ENCODE measurements around the gene PIGBOS1. TPM values are rescaled to one million over a fixed set of nuclear protein-coding genes. Genes with fewer than 3 reads are reported as not detected.

The PIGBOS1 gene
- total RNA-seq, 1 experiment from 2014 or later: 13.0 TPM

DNA sequence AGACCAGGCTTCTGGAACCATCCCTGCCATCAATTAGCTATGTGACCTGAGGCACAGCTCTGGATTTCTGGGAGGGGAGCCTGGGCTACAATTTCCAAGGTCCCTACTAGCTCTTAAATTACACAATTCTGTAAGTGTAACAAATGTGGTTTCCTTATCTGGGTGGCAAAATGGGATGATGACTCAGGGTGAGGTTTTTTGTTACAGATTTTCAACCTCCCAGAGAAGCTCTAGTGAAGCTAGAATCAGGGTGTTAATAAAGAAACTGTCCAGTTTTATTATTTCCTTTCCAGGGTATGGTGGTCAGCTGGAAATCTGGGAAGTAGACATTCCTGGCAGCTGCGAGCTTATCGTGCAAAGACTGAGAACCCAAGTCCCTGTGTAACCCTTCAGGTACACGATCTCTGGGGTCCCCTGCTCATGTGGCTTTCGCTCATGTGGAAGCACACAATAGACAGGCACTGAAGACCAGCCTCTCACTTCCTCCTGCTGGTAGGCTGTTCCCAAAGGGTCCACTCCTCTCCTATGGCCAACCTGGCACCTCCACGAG lies 36.6 kb downstream of the PIGBOS1 start (continued):
- TF ChIP-seq E2F4 (CRISPR knock-in tag; IDR thresholded peaks at IDR 0.05; ENCODE audit: borderline replicate concordance, low read depth) (no peak), ZNF232 (CRISPR knock-in tag; IDR thresholded peaks at IDR 0.05) (no peak), ZNF263 (CRISPR knock-in tag; IDR thresholded peaks at IDR 0.05; ENCODE audit: low read depth) (no peak), SMAD4 (CRISPR knock-in tag; IDR thresholded peaks at IDR 0.05) (no peak), HMGXB4 (CRISPR knock-in tag; IDR thresholded peaks at IDR 0.05) (no peak), PREB (CRISPR knock-in tag; IDR thresholded peaks at IDR 0.05; ENCODE audit: borderline replicate concordance) (no peak), RORB (CRISPR knock-in tag; IDR thresholded peaks at IDR 0.05) (no peak)

DNA sequence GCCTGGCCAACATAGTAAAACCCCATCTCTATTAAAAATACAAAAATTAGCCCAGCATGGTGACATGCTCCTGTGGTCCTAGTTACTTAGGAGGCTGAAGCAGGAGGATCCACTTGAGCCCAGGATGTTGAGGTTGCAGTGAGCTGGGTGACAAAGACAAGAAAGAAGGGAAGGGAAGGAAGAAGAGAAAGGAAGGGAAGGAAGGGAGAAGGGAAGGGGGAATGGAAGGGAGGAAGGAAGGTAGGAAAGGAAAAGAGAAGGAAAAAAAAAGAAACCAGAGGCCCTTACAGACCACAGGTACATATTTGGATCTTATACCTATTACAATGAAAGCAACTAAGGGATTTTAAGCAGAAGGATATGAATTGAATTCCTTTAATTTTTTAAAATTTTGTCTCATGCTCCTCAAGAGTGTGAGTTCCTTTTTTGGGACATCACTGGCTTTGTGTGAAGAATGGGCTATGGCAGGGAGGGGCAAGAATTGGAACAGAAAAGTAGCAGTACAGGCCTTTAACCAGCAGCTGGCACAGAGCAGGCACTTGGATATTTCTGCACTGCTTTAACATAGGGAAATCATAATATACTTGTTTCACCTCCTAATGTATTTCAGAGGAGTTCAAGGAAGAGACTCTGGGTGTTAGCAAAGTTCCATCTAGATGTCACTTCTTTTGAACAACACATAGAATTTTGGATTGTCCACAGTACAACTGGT lies 37.2 kb downstream of the PIGBOS1 start:
- no peaks in the 10 kb centered on the region for H3K27me3 Mint-ChIP-seq (ENCODE audit: low read depth)
- 0 out of 2 replicates have a peak, but pooled peaks cover 5% of the 10 kb centered on the region for H3K4me1 Mint-ChIP-seq
- no peaks in the 10 kb centered on the region for H3K36me3 Mint-ChIP-seq
- CTCF ChIA-PET: no interaction called here
- H3K4me3 Mint-ChIP-seq: no peak overlapping the region
- H3K27ac Mint-ChIP-seq: no peak overlapping the region
- DNase-seq (ENCODE audit: low spot score) (no peak), ATAC-seq (no peak)
- H3K9me3 Mint-ChIP-seq: no peaks in the 10 kb centered on the region
- POLR2A ChIA-PET: no interaction called here
- no peak for TF ChIP-seq GRHL2 (CRISPR knock-in tag; IDR thresholded peaks at IDR 0.05; ENCODE audit: insufficient replicate concordance, severe bottlenecking)
- TF ChIP-seq ZNF138 (CRISPR knock-in tag; conservative IDR thresholded peaks at IDR 0.05): no peak
- TF ChIP-seq, protein P1, sequence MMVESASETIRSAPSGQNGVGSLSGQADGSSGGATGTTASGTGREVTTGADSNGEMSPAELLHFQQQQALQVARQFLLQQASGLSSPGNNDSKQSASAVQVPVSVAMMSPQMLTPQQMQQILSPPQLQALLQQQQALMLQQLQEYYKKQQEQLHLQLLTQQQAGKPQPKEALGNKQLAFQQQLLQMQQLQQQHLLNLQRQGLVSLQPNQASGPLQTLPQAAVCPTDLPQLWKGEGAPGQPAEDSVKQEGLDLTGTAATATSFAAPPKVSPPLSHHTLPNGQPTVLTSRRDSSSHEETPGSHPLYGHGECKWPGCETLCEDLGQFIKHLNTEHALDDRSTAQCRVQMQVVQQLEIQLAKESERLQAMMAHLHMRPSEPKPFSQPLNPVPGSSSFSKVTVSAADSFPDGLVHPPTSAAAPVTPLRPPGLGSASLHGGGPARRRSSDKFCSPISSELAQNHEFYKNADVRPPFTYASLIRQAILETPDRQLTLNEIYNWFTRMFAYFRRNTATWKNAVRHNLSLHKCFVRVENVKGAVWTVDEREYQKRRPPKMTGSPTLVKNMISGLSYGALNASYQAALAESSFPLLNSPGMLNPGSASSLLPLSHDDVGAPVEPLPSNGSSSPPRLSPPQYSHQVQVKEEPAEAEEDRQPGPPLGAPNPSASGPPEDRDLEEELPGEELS (CRISPR knock-in tag; IDR thresholded peaks at IDR 0.05): no peak
- TF ChIP-seq, protein P2, sequence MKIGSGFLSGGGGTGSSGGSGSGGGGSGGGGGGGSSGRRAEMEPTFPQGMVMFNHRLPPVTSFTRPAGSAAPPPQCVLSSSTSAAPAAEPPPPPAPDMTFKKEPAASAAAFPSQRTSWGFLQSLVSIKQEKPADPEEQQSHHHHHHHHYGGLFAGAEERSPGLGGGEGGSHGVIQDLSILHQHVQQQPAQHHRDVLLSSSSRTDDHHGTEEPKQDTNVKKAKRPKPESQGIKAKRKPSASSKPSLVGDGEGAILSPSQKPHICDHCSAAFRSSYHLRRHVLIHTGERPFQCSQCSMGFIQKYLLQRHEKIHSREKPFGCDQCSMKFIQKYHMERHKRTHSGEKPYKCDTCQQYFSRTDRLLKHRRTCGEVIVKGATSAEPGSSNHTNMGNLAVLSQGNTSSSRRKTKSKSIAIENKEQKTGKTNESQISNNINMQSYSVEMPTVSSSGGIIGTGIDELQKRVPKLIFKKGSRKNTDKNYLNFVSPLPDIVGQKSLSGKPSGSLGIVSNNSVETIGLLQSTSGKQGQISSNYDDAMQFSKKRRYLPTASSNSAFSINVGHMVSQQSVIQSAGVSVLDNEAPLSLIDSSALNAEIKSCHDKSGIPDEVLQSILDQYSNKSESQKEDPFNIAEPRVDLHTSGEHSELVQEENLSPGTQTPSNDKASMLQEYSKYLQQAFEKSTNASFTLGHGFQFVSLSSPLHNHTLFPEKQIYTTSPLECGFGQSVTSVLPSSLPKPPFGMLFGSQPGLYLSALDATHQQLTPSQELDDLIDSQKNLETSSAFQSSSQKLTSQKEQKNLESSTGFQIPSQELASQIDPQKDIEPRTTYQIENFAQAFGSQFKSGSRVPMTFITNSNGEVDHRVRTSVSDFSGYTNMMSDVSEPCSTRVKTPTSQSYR (CRISPR knock-in tag; IDR thresholded peaks at IDR 0.05): no peak
- TF ChIP-seq E2F4 (CRISPR knock-in tag; IDR thresholded peaks at IDR 0.05; ENCODE audit: borderline replicate concordance, low read depth): no peak
- TF ChIP-seq SP1 (CRISPR knock-in tag; conservative IDR thresholded peaks at IDR 0.05): no peak
- TF ChIP-seq, protein P3, sequence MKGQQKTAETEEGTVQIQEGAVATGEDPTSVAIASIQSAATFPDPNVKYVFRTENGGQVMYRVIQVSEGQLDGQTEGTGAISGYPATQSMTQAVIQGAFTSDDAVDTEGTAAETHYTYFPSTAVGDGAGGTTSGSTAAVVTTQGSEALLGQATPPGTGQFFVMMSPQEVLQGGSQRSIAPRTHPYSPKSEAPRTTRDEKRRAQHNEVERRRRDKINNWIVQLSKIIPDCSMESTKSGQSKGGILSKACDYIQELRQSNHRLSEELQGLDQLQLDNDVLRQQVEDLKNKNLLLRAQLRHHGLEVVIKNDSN (CRISPR knock-in tag; IDR thresholded peaks at IDR 0.05): no peak
- no peak for TF ChIP-seq NR2C2 (CRISPR knock-in tag; IDR thresholded peaks at IDR 0.05)
- TF ChIP-seq, protein P4, sequence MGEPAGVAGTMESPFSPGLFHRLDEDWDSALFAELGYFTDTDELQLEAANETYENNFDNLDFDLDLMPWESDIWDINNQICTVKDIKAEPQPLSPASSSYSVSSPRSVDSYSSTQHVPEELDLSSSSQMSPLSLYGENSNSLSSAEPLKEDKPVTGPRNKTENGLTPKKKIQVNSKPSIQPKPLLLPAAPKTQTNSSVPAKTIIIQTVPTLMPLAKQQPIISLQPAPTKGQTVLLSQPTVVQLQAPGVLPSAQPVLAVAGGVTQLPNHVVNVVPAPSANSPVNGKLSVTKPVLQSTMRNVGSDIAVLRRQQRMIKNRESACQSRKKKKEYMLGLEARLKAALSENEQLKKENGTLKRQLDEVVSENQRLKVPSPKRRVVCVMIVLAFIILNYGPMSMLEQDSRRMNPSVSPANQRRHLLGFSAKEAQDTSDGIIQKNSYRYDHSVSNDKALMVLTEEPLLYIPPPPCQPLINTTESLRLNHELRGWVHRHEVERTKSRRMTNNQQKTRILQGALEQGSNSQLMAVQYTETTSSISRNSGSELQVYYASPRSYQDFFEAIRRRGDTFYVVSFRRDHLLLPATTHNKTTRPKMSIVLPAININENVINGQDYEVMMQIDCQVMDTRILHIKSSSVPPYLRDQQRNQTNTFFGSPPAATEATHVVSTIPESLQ (CRISPR knock-in tag; IDR thresholded peaks at IDR 0.05): no peak
- TF ChIP-seq GABPB1 (CRISPR knock-in tag; IDR thresholded peaks at IDR 0.05): no peak
- no peak for TF ChIP-seq HMGA2 (CRISPR knock-in tag; IDR thresholded peaks at IDR 0.05)
